Peyer's patch (tissue), 4 donors: Measurements from ENCODE around the gene RGN.

Source experiments
- POLR2A ChIP-seq, 2 donors: fragments of 450-650 bp; IDR thresholded peaks; one replicate each; pipeline ENCODE4 v1.5.1; 2017; ENCODE audit warnings: antibody characterized with exemption in 2 of 2, mild to moderate bottlenecking in 2 of 2, moderate library complexity in 2 of 2
- TF ChIP-seq, protein P1 (sequence below), 6 experiments: fragments of 450-650 bp in 4 of 6; fragments of 200-600 bp in 2 of 6; sonication (generic) in 1 of 6; IDR thresholded peaks; one replicate each; pipeline ENCODE4 v1.5.1; 2017 to 2019; ENCODE audit warnings: antibody characterized with exemption in 6 of 6, mild to moderate bottlenecking in 3 of 6, moderate library complexity in 1 of 6

DNA sequence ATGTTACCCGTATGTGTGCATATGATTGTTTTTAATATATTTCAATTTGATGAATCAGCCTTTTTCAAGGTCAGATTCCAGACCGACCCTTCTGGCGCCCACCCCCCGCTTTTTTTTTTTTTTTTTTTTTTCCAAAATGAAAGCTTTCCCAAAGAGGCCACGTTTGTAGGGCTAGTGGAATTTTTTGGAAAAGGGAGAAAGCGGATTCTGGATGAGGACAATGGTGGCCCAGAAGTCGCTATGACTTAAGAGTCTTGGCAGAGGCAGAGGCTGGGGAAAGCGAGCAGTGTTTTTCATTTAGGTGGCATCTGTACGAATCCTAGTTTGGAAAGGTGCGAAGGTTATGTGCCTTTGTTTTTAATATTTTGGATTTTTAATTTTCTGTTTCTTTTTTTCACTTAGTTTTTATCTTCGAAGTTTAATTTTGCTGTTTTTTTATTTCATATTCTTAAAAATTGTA lies 51.7 kb downstream of the RGN start:
- TF ChIP-seq, protein P1, sequence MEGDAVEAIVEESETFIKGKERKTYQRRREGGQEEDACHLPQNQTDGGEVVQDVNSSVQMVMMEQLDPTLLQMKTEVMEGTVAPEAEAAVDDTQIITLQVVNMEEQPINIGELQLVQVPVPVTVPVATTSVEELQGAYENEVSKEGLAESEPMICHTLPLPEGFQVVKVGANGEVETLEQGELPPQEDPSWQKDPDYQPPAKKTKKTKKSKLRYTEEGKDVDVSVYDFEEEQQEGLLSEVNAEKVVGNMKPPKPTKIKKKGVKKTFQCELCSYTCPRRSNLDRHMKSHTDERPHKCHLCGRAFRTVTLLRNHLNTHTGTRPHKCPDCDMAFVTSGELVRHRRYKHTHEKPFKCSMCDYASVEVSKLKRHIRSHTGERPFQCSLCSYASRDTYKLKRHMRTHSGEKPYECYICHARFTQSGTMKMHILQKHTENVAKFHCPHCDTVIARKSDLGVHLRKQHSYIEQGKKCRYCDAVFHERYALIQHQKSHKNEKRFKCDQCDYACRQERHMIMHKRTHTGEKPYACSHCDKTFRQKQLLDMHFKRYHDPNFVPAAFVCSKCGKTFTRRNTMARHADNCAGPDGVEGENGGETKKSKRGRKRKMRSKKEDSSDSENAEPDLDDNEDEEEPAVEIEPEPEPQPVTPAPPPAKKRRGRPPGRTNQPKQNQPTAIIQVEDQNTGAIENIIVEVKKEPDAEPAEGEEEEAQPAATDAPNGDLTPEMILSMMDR (IDR thresholded peaks at IDR 0.05), result no peak
- TF ChIP-seq POLR2A (IDR thresholded peaks at IDR 0.05), result no peak
